Cardiac muscle cell (in vitro differentiated cells and primary cell): ENCODE measurements around the gene GARIN5A. TPM values are rescaled to one million over a fixed set of nuclear protein-coding genes. Genes with fewer than 3 reads are reported as not detected.

Source experiments
- DNase-seq, 2 donors: peaks; one replicate each; pipeline versions ENCODE4 v3.0.0 to v3.0.0-alpha.2; 2010 to 2017; ENCODE audit warnings: low read depth in 1 of 2, low spot score in 1 of 2
- H3K27ac ChIP-seq: fragments of 200-600 bp; sonication (generic); 2 replicates; pipeline ENCODE4 v1.5.1; 2016
- H3K27me3 ChIP-seq: fragments of 200-600 bp; sonication (generic); 2 replicates; pipeline ENCODE4 v1.6.0; 2016; ENCODE audit warnings: control low read depth
- H3K36me3 ChIP-seq: fragments of 200-600 bp; sonication (generic); 2 replicates; pipeline ENCODE4 v1.5.1; 2016; ENCODE audit warnings: control low read depth
- H3K4me1 ChIP-seq: fragments of 200-600 bp; sonication (generic); 2 replicates; pipeline ENCODE4 v1.8.1; 2017; ENCODE audit warnings: low read depth, mild to moderate bottlenecking, mixed run types
- H3K4me3 ChIP-seq: fragments of 200-600 bp; sonication (generic); 2 replicates; pipeline ENCODE4 v1.5.1; 2016; ENCODE audit warnings: mild to moderate bottlenecking
- H3K9me3 ChIP-seq: fragments of 200-600 bp; sonication (generic); 2 replicates; pipeline ENCODE4 v1.5.1; 2017; ENCODE audit warnings: low read depth, mild to moderate bottlenecking, control low read depth
- polyA plus RNA-seq: library from polyadenylated mRNA; unstranded; fragments of >200 nt; fragmentation: Nextera tagmentation; extraction: Ambion mirVana; gene quantifications from 2 replicates; pipeline ENCODE4 v1.2.1, GENCODE V29; 2016
- total RNA-seq: library from RNA; depleted of rRNA; stranded (reverse); fragments of >200 nt; gene quantifications from 2 replicates; pipeline ENCODE4 v1.2.3, GENCODE V29; 2016
- TF ChIP-seq, protein P1 (sequence below): IDR thresholded peaks from 2 replicates; pipeline ENCODE4 v1.5.1; 2012; ENCODE audit warnings: low read depth, mild to moderate bottlenecking, low read length

GARIN5A gene
- total and polyA plus RNA-seq, 2 experiments from 2014 or later: 7.7 to 9.3 TPM

GRCh38 chr19:50420127-50420526, 56.5 kb downstream of the GARIN5A start:
- DNase-seq: no peak
- Histone ChIP-seq H3K4me3 (no peak overlapping the region), H3K36me3 (no peaks in the 10 kb centered on the region), H3K27ac (no peak overlapping the region), H3K9me3 (no peaks in the 10 kb centered on the region), H3K27me3 (peaks cover 17% of the 10 kb centered on the region), H3K4me1 (peaks cover 3% of the 10 kb centered on the region)
- TF ChIP-seq, protein P1, sequence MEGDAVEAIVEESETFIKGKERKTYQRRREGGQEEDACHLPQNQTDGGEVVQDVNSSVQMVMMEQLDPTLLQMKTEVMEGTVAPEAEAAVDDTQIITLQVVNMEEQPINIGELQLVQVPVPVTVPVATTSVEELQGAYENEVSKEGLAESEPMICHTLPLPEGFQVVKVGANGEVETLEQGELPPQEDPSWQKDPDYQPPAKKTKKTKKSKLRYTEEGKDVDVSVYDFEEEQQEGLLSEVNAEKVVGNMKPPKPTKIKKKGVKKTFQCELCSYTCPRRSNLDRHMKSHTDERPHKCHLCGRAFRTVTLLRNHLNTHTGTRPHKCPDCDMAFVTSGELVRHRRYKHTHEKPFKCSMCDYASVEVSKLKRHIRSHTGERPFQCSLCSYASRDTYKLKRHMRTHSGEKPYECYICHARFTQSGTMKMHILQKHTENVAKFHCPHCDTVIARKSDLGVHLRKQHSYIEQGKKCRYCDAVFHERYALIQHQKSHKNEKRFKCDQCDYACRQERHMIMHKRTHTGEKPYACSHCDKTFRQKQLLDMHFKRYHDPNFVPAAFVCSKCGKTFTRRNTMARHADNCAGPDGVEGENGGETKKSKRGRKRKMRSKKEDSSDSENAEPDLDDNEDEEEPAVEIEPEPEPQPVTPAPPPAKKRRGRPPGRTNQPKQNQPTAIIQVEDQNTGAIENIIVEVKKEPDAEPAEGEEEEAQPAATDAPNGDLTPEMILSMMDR: no peak

DNA sequence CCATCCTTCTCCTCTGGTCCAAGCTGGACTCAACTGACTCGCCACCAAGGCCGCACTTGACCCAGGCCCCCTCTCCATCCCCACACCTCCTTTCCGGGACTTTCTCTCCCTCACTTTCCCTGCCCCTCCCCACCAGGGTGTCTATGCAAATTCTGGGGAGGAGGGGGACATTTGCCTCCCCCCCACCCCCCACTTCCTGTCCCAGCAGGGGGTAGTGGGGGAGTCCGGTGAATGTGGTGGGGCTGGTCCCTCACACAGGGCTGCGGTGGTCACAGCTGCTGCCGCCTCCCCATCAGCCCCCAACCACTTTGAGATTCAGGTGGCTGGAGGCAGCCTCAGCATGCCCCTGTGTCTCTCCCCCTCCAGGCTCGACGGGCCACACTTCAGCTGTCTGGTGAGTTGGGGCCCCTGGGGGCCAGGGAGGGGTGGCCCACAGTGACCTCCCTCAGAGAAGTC, 57.0 kb downstream of the GARIN5A start:
- Histone ChIP-seq H3K4me3 (no peak overlapping the region), H3K27ac (no peak overlapping the region), H3K36me3 (no peaks in the 10 kb centered on the region), H3K4me1 (peaks cover 3% of the 10 kb centered on the region), H3K9me3 (no peaks in the 10 kb centered on the region), H3K27me3 (peaks cover 17% of the 10 kb centered on the region)
- DNase-seq: no peak
- TF ChIP-seq, protein P1: no peak

GRCh38 chr19:50419022-50419579, 57.5 kb downstream of the GARIN5A start:
- no peaks in the 10 kb centered on the region for H3K9me3 ChIP-seq
- H3K36me3 ChIP-seq: no peaks in the 10 kb centered on the region
- H3K4me1 ChIP-seq: peaks cover 3% of the 10 kb centered on the region
- TF ChIP-seq, protein P1: no peak
- no peak overlapping the region for H3K27ac ChIP-seq
- no peak for DNase-seq
- H3K4me3 ChIP-seq: peak overlapping the region; percentile 13
- H3K27me3 ChIP-seq: peaks cover 17% of the 10 kb centered on the region

- H3K27me3 ChIP-seq: peaks cover 17% of the 10 kb centered on the region
- H3K9me3 ChIP-seq: no peaks in the 10 kb centered on the region
- no peaks in the 10 kb centered on the region for H3K36me3 ChIP-seq
- H3K27ac ChIP-seq: no peak within 1 kb of the TSS
- H3K4me1 ChIP-seq: peaks cover 3% of the 10 kb centered on the region
- TF ChIP-seq, protein P1: no peak
- H3K4me3 ChIP-seq: peak within 1 kb of the TSS; percentile 13
- DNase-seq: peak in 1 of 2 donors; percentile 29
These were observed 58.2 kb downstream of the GARIN5A start, which contains the start of gene SPIB for GRCh38 chr19:50418176-50419021. Gene SPIB, plus strand, starts transcription at chr19:50418938. Its CDS starts 25 bp downstream, at chr19:50418963.

GRCh38 chr19:50417111-50418081, 59.3 kb downstream of the GARIN5A start:
- TF ChIP-seq, protein P1: no peak
- Histone ChIP-seq H3K9me3 (no peaks in the 10 kb centered on the region), H3K36me3 (no peaks in the 10 kb centered on the region), H3K4me3 (no peak overlapping the region), H3K27me3 (peaks cover 17% of the 10 kb centered on the region), H3K4me1 (peaks cover 3% of the 10 kb centered on the region), H3K27ac (no peak overlapping the region)
- DNase-seq: no peak
